OCI-LY1 (cell line): ENCODE measurements around the gene SLC25A51.

ENCODE experiments used
- H2AFZ ChIP-seq: fragments of 200-600 bp; sonication (generic), shearing (Covaris generic); 2 replicates; pipeline ENCODE4 v1.6.0; 2014; ENCODE audit warnings: antibody characterized with exemption, mild to moderate bottlenecking, low read length
- H3F3A ChIP-seq: fragments of 200-600 bp; sonication (generic), shearing (Covaris generic); 2 replicates; pipeline ENCODE4 v1.6.0; 2014; ENCODE audit warnings: mild to moderate bottlenecking, antibody characterized with exemption, low read length, moderate library complexity; ENCODE audit not compliant: insufficient read depth
- H3K27ac ChIP-seq: fragments of 200-600 bp; sonication (generic); 2 replicates; pipeline ENCODE4 v1.5.1; 2014; ENCODE audit warnings: low read length, mixed run types, mild to moderate bottlenecking, low read depth; ENCODE audit not compliant: poor library complexity, severe bottlenecking
- H3K27me3 ChIP-seq: fragments of 200-600 bp; sonication (generic); 2 replicates; pipeline ENCODE4 v1.6.0; 2014; ENCODE audit warnings: antibody characterized with exemption, mild to moderate bottlenecking, low read length, moderate library complexity; ENCODE audit not compliant: insufficient read depth
- H3K36me3 ChIP-seq: fragments of 200-600 bp; sonication (generic); 2 replicates; pipeline ENCODE4 v1.6.1; 2014; ENCODE audit warnings: mild to moderate bottlenecking, antibody characterized with exemption, low read length, moderate library complexity, mixed read lengths; ENCODE audit not compliant: insufficient read depth
- H3K4me1 ChIP-seq: fragments of 200-600 bp; sonication (generic); 2 replicates; pipeline ENCODE4 v1.5.1; 2014; ENCODE audit warnings: mild to moderate bottlenecking, low read length, moderate library complexity; ENCODE audit not compliant: insufficient read depth, severe bottlenecking
- H3K4me2 ChIP-seq: fragments of 200-600 bp; sonication (generic), shearing (Covaris generic); 2 replicates; pipeline ENCODE4 v1.6.1; 2014; ENCODE audit warnings: low read length
- H3K4me3 ChIP-seq: fragments of 200-600 bp; sonication (generic); 2 replicates; pipeline ENCODE4 v1.5.1; 2014; ENCODE audit warnings: low read length, low read depth, mild to moderate bottlenecking, mixed read lengths; ENCODE audit not compliant: poor library complexity, severe bottlenecking
- H3K79me2 ChIP-seq: fragments of 200-600 bp; shearing (Covaris generic); 2 replicates; pipeline ENCODE4 v1.6.1; 2016; ENCODE audit warnings: mixed run types, low read length, mixed read lengths; ENCODE audit not compliant: insufficient read depth
- H3K9ac ChIP-seq: fragments of 200-600 bp; sonication (generic), shearing (Covaris generic); 2 replicates; pipeline ENCODE4 v1.6.1; 2014; ENCODE audit warnings: mild to moderate bottlenecking, low read length, mixed read lengths
- H3K9me2 ChIP-seq: fragments of 200-600 bp; sonication (generic), shearing (Covaris generic); 2 replicates; pipeline ENCODE4 v1.6.1; 2014; ENCODE audit warnings: low read depth, mild to moderate bottlenecking, low read length, mixed read lengths
- H3K9me3 ChIP-seq: fragments of 200-600 bp; shearing (Covaris generic); 2 replicates; pipeline ENCODE4 v1.6.1; 2014; ENCODE audit warnings: low read length, mixed read lengths
- H4K20me1 ChIP-seq: fragments of 200-600 bp; sonication (generic), shearing (Covaris generic); 2 replicates; pipeline ENCODE4 v1.6.0; 2016; ENCODE audit warnings: mild to moderate bottlenecking, low read length; ENCODE audit not compliant: insufficient read depth
- EZH2 ChIP-seq: fragments of 200-600 bp; sonication (generic), shearing (Covaris generic); IDR thresholded peaks from 2 replicates; pipeline ENCODE4 v1.8.0; 2017; ENCODE audit warnings: borderline replicate concordance, mixed run types, mild to moderate bottlenecking, antibody characterized with exemption, low read length, moderate library complexity, mixed read lengths
- TF ChIP-seq, protein P1 (sequence below): fragments of 200-600 bp; sonication (generic), shearing (Covaris generic); IDR thresholded peaks from 2 replicates; pipeline ENCODE4 v1.5.1; 2017; ENCODE audit warnings: mild to moderate bottlenecking, antibody characterized with exemption, low read length, moderate library complexity, mixed read lengths

Gene SLC25A51

DNA sequence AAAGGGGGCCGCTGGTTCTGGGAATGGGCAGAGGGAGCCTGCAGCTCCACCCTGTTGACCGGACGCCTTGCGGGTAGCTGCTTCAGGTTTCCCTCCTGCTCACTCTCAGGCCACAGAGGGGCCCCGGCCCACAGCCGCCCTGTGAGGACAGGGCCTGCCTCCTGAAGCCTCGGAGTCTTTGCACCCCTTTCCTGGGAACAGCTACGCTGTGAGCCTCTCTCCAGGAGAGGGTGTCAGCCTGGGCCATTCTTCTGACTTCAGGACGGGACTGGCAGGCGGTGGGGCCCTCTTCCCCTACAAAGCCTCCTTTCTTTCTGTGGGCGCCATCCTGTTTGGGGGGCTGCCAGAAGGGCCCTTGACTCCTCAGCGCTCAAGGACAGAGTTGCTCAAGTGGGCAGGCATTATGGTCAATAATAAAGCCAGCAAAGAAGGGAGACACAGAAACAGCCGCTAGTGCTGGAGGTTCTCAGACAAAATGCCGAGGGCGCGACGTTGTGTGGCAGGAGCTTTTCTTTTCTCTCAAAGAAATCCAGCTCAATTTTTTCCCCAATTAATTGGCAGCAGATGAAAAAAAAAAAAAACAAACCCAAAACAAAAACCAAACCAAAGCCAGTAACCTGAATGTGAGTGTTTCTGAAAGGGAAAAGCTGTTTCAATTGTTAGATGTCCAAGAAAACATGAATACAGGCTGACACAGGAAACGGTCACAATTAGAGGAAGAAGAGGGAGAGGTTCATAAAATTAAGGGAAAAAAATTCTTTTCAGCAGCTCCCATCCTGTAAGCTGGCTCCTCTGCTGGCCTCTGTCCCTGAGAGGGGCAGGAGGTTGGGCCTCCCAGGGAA lies 12.8 kb upstream of the SLC25A51 start:
- no peaks in the 10 kb centered on the region for H3K36me3 ChIP-seq
- H3K27me3 ChIP-seq: no peaks in the 10 kb centered on the region
- H2AFZ ChIP-seq: no peak overlapping the region
- TF ChIP-seq, protein P1, sequence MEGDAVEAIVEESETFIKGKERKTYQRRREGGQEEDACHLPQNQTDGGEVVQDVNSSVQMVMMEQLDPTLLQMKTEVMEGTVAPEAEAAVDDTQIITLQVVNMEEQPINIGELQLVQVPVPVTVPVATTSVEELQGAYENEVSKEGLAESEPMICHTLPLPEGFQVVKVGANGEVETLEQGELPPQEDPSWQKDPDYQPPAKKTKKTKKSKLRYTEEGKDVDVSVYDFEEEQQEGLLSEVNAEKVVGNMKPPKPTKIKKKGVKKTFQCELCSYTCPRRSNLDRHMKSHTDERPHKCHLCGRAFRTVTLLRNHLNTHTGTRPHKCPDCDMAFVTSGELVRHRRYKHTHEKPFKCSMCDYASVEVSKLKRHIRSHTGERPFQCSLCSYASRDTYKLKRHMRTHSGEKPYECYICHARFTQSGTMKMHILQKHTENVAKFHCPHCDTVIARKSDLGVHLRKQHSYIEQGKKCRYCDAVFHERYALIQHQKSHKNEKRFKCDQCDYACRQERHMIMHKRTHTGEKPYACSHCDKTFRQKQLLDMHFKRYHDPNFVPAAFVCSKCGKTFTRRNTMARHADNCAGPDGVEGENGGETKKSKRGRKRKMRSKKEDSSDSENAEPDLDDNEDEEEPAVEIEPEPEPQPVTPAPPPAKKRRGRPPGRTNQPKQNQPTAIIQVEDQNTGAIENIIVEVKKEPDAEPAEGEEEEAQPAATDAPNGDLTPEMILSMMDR: no peak
- no peak for TF ChIP-seq EZH2
- no peaks in the 10 kb centered on the region for H3K9me3 ChIP-seq
- H3F3A ChIP-seq: no peaks in the 10 kb centered on the region
- no peak overlapping the region for H3K9ac ChIP-seq
- no peaks in the 10 kb centered on the region for H3K79me2 ChIP-seq
- H3K27ac ChIP-seq: no peak overlapping the region
- H4K20me1 ChIP-seq: no peaks in the 10 kb centered on the region
- H3K9me2 ChIP-seq: no peaks in the 10 kb centered on the region
- H3K4me2 ChIP-seq: no peak overlapping the region
- H3K4me3 ChIP-seq: no peak overlapping the region
- H3K4me1 ChIP-seq: peaks cover 7% of the 10 kb centered on the region

DNA sequence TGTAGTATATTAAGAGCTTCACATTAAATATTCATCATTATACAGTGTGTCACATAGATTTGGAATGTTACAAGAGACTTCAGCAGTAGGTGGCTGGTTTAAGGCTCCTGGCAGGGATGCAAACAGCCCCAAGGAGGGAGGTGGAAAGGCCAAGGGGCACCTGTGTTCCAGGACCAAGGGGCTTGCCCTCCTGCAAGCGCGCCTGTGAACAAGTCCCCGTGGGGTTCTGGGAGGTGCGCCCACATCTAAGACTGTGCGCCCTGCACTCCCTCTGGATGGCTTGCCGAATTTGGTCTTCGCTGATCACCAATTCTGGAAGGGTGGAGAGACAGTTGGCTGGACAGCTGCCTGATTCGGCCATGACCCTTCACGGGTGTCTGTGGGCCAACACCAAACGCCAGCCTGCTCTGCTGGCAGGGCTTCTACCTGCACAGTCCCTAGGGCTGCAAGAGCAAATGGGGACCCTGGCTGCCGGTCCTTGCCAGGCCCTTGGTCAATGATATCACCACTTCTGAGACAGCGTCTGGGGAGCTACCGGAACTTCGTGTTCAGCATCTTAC lies 12.1 kb upstream of the SLC25A51 start:
- Histone ChIP-seq H3K4me1 (peaks cover 14% of the 10 kb centered on the region), H3K9ac (no peak overlapping the region), H3K27ac (no peak overlapping the region)

DNA sequence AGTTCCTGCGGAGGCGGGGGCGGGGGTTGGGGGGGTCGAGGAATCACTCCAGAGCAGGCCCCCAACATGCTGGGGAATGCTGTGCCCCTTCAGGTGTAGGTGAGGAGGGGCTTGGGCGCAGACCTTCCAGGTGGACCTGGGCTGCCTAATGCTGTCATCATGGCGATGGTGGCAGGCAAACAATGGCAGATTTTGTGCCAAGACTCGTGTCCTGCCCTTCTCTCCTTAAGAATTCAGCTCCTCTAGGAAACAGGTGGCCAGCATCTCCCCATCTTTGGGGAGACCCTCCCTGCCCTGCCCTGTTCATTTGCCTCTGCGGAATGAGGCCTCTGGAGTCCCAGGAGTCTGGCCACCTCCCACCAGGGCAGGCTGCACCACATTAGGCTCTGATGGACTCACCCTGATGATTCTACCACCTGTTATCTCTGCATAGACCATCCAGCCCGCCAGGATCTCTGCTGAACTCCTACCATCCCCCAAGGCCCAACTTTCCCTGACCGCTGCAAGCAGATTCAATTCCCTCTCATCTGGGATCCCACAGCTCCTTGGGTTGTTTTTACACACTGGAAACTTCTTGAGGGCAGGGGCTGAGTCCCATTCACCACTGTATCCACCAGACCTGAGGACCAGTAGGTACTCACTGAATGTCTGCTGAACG lies 10.9 kb upstream of the SLC25A51 start:
- Histone ChIP-seq H3K27me3 (no peaks in the 10 kb centered on the region), H3K9me2 (no peaks in the 10 kb centered on the region), H3K27ac (no peak overlapping the region), H3K4me1 (peaks cover 15% of the 10 kb centered on the region), H4K20me1 (no peaks in the 10 kb centered on the region), H3K4me3 (no peak overlapping the region), H3K36me3 (no peaks in the 10 kb centered on the region), H3K9ac (no peak overlapping the region), H2AFZ (no peak overlapping the region), H3K79me2 (no peaks in the 10 kb centered on the region), H3K4me2 (no peak overlapping the region), H3K9me3 (no peaks in the 10 kb centered on the region), H3F3A (no peaks in the 10 kb centered on the region)
- TF ChIP-seq, protein P1: no peak
- no peak for TF ChIP-seq EZH2

More for the DNA sequence above, 12.1 kb upstream of the SLC25A51 start:
- H3K79me2 ChIP-seq: no peaks in the 10 kb centered on the region
- no peak overlapping the region for H2AFZ ChIP-seq
- H3F3A ChIP-seq: no peaks in the 10 kb centered on the region
- H4K20me1 ChIP-seq: no peaks in the 10 kb centered on the region
- TF ChIP-seq EZH2: no peak
- TF ChIP-seq, protein P1: no peak
- H3K9me3 ChIP-seq: no peaks in the 10 kb centered on the region
- no peaks in the 10 kb centered on the region for H3K9me2 ChIP-seq
- H3K36me3 ChIP-seq: no peaks in the 10 kb centered on the region
- H3K4me2 ChIP-seq: no peak overlapping the region
- no peaks in the 10 kb centered on the region for H3K27me3 ChIP-seq
- H3K4me3 ChIP-seq: no peak overlapping the region
